Stimulated activated CD4-positive, alpha-beta T cell treated with anti-CD3 and anti-CD28 coated beads, Interleukin-1b, Interleukin-23, amount 100 ng/mL, for 1 hour (primary cell): Measurements from ENCODE around the gene ATP1B4.

Source experiments
- DNase-seq, 2 donors: peaks; one replicate each; pipeline ENCODE4 v3.0.0-alpha.2; 2020; ENCODE audit warnings: low read depth in 2 of 2

Gene ATP1B4

DNA sequence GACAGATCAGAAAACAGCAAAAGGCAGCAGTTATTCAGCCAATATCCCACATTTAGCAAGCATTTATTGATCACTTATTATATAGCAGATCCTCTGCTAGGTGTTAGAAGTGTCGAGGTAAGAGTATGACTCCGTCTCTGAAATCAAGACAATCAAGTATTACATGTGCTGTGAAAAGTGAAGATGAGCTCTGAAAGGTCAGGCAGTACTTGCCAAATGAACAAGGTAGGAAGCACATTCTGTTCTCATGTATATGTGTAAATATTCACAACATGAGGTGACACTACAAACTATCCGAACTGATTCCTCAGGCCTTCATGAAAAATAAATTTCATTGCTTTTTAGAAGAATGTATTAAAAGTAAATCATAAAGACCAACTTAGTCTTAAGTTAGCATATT, 15.3 kb downstream of the ATP1B4 start:
- DNase-seq: no peak

DNA sequence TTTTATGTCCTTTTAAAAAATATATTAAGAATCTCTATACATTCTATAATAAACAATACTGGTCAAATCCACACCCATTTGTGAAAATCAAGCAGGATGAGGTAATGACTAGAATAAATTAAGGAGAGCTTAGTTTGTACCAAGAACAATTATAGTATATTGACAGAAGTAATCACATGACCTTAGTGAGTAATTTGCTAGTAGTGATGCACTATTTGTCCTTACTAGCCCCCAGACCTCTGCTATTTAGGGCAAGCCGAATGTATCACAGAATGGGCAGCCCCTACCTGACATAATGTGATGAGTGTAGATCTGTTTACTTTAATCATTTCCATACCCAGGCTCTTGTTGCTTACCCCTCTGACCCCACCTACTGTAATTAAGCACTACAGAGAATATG, 15.8 kb downstream of the ATP1B4 start:
- no peak for DNase-seq

DNA sequence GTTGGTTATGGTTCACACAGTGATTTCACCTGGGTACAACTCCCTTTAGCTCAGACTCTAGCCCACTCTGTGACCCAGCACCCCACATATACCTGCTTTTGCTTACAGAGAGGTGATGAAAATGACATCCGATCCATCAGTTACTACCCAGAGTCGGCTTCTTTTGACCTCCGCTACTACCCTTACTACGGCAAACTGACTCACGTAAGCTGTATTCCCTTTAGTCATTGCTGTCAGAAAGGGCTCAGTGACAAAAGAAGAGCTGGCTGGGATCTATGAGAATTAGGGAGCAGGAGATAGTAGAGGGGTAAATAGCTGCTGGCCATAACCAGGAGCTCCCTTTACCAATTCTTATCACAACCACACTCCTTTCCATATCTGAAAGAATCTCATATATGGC, 16.7 kb downstream of the ATP1B4 start:
- no peak for DNase-seq

DNA sequence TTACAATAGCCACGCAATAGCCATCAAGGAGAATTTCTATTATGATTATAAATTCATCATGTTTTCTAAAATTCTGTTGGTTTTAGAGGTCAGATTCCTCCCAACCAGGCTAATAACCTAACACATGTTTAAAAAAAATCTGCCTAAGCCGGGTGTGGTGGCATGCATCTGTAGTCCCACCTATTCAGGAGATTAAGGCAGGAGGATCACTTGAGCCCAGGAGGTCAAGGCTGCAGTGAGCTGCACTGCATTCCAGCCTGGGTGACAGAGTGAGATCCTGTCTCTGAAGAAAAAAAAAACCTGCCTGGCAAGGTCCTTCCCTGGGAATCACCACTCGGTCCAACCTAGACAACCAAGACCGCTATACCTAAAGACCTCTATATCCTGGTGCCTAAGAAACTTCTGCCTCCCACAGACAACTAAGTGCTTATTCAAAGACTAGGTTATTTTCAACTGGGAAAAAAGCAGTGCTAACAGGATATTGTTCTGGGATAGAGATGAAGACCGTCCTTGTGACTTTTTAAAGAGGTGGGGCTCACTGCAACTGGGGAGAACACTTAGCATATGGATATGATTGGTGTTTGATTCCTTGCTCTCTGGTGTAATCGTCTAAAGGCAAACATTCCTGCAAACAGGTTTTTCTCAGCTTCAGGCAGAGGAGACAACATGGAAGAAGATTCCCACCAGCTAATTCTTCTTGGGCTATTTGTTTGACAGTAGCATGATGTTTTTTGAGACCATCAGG, 18.2 kb downstream of the ATP1B4 start:
- DNase-seq: no peak

DNA sequence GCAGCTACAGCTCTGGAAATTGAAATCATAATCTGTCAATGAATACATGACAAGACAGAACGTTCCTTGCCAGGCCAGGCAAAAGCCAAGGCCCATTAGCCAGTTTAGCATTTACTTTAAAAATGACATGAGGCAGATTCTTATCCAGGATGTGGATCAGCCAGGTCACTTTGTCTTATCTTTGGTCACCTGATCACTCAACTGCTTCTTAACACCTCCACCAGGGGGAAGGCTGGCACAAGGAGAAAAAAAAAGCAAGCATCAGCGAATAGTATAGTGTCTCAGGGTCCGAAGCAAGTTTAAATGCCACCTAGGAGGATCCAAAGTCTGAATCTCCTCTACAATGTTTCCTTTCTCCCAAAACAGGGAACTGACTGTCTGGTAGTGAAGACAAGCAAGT, 18.8 kb downstream of the ATP1B4 start:
- no peak for DNase-seq

DNA sequence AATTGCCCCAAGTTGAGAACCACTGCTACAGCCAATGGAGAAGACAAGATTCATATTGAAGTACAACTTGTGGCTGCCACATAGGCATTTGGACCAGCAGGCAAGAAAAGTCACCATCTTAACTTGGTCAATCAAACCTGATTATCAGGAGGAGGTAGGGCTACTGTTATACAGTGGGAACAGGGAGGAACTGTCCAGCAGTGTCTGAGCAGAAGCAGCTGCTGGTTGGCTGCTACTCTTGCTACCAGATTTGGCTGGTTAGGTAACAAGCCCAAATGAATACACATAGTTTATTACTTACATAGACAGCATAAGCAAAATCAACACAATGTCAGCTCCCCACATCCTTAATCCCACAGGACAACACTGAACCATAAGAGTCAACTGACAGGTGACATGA, 39.4 kb downstream of the ATP1B4 start:
- no peak for DNase-seq

DNA sequence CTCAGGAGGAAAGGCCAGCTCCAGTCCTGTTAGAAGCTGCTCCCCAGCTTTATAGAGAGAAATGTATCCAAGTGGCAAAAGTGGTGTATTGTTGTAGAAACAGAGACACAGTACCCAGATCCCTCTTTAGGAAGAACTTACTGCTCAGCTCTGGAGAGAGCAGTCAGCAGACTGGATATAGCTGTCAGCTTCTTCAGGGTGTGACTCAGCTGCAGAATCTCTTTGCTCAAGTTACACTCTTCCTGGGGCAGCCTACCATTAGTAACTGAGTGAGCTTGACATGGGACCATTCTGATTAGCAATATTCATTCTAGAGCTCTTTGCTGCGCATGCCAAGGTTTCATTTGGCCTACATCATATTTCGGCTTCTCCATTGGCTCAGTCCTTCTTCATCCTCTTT, 40.5 kb downstream of the ATP1B4 start:
- no peak for DNase-seq

DNA sequence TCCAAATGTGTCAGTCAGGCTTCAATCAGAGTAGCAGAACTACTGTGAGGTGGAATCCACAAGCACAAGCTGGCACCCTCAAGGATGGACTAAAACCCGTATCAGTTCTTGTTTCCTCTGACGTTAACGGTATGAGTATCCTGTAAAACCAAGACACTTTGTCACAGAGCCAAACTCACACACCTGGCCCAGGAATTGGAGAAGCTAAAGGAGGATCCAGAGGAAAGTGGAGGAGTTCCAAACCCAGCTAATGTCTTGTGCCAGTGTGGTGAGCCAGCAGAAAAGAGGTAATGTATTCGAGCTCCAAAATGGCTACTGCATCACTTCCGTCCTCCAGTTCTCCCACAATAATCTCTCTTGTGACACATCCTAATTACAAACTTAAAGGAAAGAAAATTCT, 44.7 kb downstream of the ATP1B4 start:
- no peak for DNase-seq

DNA sequence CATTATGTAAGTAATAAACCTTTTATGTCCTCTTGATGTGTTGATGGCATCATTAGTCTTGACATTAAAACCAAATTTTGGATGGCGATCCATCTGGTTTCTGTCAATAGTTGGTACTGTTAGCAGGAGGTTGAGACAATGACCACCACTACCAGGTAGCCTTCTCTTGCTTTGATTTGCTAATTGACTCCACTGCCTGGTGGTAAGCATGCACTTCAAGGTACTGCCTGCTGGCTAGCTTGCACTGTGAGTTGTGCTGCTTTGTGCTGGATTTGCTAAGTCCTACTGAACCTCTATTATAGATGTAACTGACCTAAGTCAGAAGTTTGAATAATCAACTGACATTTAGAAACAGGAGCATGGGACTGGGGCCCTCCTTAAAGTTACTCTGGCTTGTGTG, 46.3 kb downstream of the ATP1B4 start:
- DNase-seq: no peak

DNA sequence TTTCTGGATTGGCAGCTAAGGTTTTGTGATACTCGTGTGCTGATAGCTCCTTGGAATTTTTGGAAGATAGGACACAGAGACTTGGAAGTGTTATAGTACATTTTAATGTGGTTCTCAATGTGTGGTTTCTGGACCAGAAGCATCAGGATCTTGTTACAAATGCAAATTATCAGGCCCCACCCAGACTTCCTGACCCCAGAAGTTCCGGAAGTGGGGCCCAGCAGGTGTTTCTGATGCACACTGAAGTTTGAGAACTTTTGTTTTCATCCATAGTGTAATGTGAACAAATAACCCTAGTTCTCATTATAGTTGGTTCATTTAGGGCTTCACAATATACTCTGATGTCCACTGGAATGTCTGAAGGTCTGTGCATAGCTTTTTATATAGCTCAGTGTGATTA, 57.6 kb downstream of the ATP1B4 start:
- DNase-seq: no peak

DNA sequence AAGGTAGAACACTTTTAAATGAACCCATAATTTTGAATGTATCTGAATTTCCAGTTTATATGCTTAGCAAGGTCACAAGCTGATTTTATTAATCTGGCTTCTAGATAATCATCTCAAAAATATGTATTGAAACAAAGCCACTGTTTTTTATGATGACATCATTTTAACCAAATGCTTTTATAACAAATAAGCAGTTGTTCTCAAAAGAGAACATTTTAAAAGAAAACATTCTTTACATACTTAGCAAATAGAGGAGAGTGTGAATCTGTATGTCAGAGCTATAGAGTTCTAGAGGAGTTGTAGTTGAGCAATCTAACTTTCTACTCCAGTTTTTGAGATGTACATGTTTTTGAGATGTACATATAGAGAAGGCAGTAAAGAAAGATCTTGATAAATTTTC, 64.7 kb downstream of the ATP1B4 start:
- DNase-seq: no peak

DNA sequence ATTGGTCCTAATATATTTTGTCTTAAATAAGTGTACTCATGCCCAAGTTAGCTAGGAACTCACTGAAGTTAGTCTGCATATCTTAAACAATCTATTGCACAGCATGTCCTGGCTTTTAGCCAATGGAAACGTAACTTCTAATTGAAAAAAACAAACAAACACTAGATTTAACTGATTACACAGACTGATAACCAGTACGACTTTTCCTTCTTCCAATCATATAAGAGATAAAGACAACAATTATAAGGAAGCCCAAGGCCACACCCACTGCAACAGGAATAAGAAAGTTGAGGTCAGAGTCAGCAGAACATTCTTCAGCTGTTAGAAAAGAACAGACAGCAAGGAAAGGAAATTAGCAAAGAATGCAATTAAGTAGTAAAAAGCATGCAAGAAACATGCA, 66.4 kb downstream of the ATP1B4 start:
- DNase-seq: no peak

DNA sequence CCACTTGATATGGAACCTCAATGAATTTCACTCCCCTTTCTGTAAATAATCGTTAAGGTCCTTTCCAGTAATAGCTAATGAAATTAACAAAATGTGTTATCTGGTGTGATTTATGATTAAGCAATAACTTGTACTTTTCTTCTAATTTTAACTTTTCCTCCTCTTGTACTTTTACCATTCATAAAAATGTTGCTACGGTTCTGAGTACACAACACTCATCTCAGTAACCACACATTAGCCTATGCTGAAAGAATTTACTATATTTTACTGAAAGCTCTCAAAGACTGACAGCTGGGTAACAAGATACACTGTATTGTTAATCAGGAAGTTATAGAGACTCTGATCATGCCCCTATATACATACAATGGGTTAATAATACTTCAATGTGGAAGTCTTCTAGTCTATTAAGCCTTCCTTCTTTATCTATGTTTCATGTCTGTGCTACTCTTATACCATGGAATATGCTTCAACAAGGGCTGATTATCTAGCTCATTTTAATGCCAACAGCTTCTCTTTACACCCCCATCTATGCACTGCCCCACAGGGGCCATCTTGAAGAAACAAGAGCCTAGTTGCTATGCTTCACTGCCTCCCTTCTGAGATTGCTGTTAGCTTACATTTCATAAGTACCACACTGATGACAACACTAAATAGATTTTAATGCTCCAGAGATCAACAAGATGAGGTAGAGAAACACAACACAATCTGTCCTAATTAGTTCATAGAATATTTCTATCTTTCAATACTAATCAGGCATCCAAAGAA, 68.1 kb downstream of the ATP1B4 start:
- no peak for DNase-seq
